A549 treated with Mapracorat at 1 μM for 4 hours (cell line): ENCODE data around the gene TM9SF1. TPM values are rescaled to one million over a fixed set of nuclear protein-coding genes. Genes with fewer than 3 reads are reported as not detected.

Source experiments
- total RNA-seq: library from RNA; stranded (reverse); fragments of 200-300 nt; extraction: Qiagen RNA extraction; gene quantifications from 5 replicates; pipeline ENCODE4 v1.2.3, GENCODE V29; 2022

The TM9SF1 gene
- total RNA-seq: 58.4 to 64.8 TPM (median 63.8 TPM) in 5 replicates

GRCh38 chr14:24195186-24196070, at the start of gene TM9SF1:
Gene TM9SF1, minus strand, starts transcription at chr14:24195441. Its CDS starts 422 bp downstream, at chr14:24195019.

DNA sequence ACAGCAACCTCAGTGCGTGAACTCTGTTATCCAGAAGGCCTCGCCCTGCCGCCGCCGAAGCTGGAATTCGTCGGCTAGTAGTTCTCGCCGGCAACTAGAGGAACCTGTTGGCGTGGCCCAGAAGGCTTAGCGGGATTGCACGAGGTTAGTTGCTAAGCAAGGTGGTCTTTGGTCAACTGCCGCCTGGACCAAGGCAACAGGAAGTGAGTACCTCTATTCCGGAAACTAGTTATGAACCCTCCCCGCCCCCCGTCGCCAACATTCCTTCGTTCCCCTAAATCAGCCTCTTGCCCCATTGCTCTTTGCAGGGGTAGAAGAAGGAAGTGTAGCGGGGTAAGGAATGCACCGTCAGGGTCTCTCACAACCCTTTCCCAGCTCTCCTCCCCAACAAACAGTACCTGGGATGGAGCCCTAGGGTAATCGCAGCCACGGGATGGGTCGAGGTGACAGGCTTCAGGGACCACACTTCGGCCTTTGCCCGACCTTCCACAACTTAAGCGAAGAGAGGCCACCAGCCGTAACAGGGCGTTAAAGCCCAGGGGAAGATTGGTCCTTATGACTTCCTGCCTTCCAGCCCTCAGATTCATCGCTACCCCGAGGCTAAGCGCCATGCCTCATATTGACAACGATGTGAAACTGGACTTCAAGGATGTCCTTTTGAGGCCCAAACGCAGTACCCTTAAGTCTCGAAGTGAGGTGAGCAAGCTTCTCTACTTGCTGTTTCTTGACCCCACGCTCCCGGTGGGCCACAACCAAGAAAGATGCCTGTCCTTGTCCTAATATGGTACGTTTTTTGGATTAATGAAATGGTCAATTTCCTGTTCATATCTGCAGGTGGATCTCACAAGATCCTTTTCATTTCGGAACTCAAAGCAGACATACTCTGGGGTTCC, 37.6 kb upstream of the TM9SF1 start, which contains the start of gene GMPR2:
Gene GMPR2 (plus strand): TSS at position 285 of the 893 bp plus-strand sequence. CDS start 325 bp downstream, at position 610.

GRCh38 chr14:24232121-24232644, 36.9 kb upstream of the TM9SF1 start, which contains the start of gene NEDD8:
Gene NEDD8, minus strand, starts transcription at chr14:24232367. Its CDS starts 100 bp downstream, at chr14:24232267.

GRCh38 chr14:24215495-24216344, 20.5 kb upstream of the TM9SF1 start, which contains the start of gene MDP1:
Gene MDP1, minus strand, starts transcription at chr14:24216066. Its CDS starts 111 bp downstream, at chr14:24215955.

GRCh38 chr14:24212924-24213865, 18.0 kb upstream of the TM9SF1 start, which contains the start of gene CHMP4A:
Gene CHMP4A, minus strand, starts transcription at chr14:24213488. Its CDS starts 49 bp downstream, at chr14:24213439.

DNA sequence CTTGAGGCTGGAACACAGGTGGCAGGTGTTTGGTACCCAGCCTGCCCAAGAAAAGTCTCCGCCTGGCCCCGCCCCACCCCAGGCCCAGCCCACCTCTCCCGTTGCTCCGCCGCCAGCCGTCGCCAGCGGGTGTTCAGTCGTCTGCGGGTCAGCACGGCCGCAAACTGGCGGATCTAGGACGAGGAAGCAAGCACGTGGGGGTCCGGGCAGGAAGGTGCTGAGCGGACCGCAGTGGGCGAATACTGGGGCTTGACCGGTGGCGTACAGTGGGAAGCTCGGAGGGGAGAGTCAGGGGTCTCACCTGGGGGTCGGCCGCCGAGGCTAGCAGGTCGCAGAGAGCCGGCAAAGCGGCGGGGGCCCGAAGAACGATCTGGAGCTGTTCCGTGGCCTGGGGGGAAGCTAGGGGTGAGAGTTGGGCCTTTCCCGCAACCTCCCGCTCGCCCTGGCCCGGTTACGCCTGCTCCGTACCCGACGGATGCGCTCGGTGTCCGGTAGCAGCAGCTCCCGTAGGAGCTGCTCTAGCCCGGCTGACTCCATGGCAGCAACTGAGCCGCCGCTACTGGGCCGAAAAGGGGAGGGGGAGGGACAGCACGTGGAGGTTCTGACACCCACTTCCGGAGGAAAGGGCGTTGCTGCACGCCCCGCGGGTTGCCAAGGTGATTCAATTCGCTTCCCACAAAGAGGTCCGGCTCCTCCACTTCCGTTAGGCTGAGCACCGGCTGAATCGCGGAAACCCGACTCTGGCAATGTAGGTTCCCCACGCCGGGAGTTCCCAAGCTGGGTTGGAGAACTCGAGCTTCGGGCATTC, 6.8 kb downstream of the TM9SF1 start, which contains the start of gene IPO4:
Gene IPO4 (minus strand): TSS at position 566 of the 808 bp plus-strand sequence. CDS start 29 bp downstream, at position 537.

DNA sequence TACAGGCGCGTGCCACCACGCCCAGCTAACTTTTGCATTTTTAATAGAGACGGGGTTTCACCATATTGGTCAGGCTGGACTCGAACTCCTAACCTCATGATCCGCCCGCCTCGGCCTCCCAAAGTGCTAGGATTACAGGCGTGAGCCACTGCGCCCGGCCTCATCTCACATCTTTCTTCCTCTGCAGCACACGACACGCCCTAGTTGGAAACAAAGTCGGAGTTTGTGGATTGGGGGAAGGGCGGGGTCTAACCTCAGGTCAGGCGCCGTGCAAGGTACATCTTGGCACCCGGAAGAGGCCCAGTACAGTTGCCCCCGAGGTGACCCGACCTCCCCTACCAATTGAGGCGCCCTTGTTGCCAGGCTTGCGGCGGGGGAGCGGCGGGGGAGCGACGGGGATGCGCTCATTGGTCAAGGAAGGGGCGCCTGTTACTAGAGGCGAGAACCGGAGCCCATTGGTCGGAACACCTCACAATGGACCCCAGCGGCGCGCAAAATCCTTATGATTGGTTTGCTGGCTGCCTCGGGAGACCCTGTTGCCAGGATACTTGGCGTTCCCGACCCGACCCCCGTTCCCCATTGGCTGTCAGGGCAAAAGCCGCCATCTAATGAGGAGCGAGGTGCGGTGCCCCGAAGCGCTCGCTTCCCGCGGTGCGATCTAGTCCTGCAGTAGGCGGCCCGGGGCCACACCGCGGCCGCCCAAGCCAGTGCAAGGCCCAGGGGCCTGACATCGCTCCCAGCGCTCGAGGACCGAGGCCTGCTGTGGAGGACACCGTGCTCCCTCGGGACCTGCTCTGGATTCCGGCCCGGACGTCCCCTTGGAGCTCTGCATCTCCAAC, 23.6 kb downstream of the TM9SF1 start, which contains the start of gene REC8:
Gene REC8 (plus strand): TSS at position 659 of the 839 bp plus-strand sequence. CDS start 473 bp downstream, outside the sequence.

GRCh38 chr14:24160850-24161804, 34.1 kb downstream of the TM9SF1 start, which contains the start of gene IRF9:
Gene IRF9, plus strand, starts transcription at chr14:24161265. Its CDS starts 880 bp downstream, at chr14:24162145.

DNA sequence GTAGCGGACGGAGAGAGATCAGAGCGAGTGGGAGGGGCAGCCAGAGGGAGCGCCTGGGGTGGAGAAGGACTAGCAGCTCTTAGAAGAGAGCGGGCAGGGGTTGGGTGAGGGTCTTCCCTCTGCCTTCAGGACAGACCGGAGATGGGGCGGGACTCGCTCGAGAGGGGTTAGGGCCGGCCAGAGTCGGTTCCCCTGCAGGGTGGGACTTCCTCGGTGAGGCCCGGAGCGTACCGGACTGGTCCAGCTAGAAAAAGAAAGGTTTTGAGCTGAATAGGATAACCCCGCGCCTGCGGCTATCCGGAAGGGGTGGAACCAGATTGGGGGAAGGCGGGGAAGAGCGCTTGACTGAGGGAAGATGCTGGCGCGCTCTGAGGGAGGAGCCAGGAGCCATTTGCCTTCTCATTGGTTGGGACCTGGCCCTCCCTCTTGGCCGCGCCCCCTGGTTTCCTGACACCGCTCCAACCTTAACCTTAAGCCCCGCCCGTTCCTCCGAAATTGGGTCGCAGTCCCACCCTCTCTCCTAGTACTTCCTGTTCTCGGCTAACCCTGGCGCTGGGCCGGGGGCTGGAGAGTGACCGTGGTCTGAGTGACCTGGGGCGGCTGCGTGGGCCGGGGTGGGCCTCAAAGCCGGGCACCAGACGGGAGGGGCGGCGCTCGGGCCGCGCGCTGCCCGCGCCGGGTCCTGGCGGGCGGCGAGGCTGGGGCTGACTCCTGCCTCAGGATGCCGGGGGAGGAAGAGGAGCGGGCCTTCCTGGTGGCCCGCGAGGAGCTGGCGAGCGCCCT, 48.1 kb downstream of the TM9SF1 start, which contains the start of gene RNF31:
Gene RNF31 (plus strand): TSS at position 521 of the 783 bp plus-strand sequence. CDS start 201 bp downstream, at position 722.

DNA sequence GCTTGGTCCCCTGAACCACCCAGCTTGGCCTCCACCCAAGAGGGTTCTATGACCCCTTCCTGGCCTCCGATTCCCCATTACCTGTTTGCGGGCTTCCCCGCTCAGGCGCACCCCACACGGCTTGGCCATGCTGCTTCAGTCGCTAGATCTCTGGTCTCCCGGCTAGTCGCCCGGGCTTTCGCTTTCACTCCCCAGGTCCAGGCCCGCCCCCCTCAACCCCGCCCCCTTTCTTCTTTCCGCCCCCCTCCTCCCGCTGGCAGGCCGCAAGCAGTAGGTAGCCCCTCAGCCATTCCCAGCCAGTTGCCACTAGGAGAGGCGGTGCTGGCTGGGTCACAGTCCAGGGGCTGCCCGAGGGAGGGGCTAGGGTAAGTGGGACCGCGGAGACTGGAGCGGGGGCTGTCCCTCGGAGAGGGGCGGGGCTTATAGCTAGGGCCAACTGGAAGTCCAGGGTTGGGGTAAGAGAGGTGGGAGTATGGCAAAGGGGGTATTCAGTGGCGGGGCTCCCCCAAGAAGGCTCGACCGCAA, 48.7 kb downstream of the TM9SF1 start, which contains the start of gene PSME2:
Gene PSME2 (minus strand): TSS at position 158 of the 525 bp plus-strand sequence. CDS start 29 bp downstream, at position 129.

GRCh38 chr14:24141097-24141880, 54.0 kb downstream of the TM9SF1 start, which contains the start of gene EMC9:
Gene EMC9, minus strand, starts transcription at chr14:24141591. Its CDS starts 287 bp downstream, at chr14:24141304.

